Left renal cortex interstitium (tissue), 4 donors: ENCODE data around the gene NAT9. TPM values are rescaled to one million over a fixed set of nuclear protein-coding genes. Genes with fewer than 3 reads are reported as not detected.

ENCODE experiments used
- DNase-seq, 4 donors: peaks; one replicate each; pipeline ENCODE4 v3.0.0-alpha.2; 2013; ENCODE audit warnings: low read depth in 4 of 4, low spot score in 2 of 4, missing footprints in 1 of 4
- polyA plus RNA-seq, 4 donors: library from polyadenylated mRNA; unstranded; fragments of 120-200 nt; gene quantifications; one replicate each; pipeline ENCODE4 v1.2.1, GENCODE V29; 2013; ENCODE audit not compliant: insufficient read length in 4 of 4

NAT9 gene
- polyA plus RNA-seq, 4 donors = 38.9 to 55.6 (median 47.7) TPM

- no peak for DNase-seq
These were observed 41.9 kb downstream of the NAT9 start for GRCh38 chr17:74734256-74734655.

GRCh38 chr17:74733365-74734122, 42.6 kb downstream of the NAT9 start:
- DNase-seq = no peak

- no peak for DNase-seq
These were observed 43.9 kb downstream of the NAT9 start for GRCh38 chr17:74732042-74732867.

GRCh38 chr17:74731347-74731605, 44.9 kb downstream of the NAT9 start:
- DNase-seq = no peak

- no peak for DNase-seq
These were observed 45.4 kb downstream of the NAT9 start for GRCh38 chr17:74730491-74731346.

GRCh38 chr17:74729866-74730265, 46.3 kb downstream of the NAT9 start:
- DNase-seq = no peak

- DNase-seq = no peak
These were observed 46.8 kb downstream of the NAT9 start for GRCh38 chr17:74729368-74729767.

- DNase-seq = no peak
These were observed 47.5 kb downstream of the NAT9 start for GRCh38 chr17:74728702-74729075.

GRCh38 chr17:74728033-74728701, 48.0 kb downstream of the NAT9 start:
- DNase-seq = no peak

- DNase-seq = no peak
These were observed 51.0 kb downstream of the NAT9 start for GRCh38 chr17:74725111-74725510.

GRCh38 chr17:74723891-74724290, 52.3 kb downstream of the NAT9 start:
- DNase-seq = no peak

GRCh38 chr17:74722782-74723181, 53.4 kb downstream of the NAT9 start:
- no peak for DNase-seq

Other genes starting within 250 kb of the NAT9 start
- under 1 TPM; 0.08 to 0.26 (median 0.14) TPM for gene CD300LB, start 244.9 kb downstream of the NAT9 start, polyA plus RNA-seq
- under 1 TPM; 0.30 to 0.39 (median 0.31) TPM for gene CD300C, start 230.2 kb downstream of the NAT9 start, polyA plus RNA-seq
- gene CD300H, start 208.8 kb downstream of the NAT9 start, polyA plus RNA-seq = under 1 TPM in 1 of 4 donors, not detected in 3; 0.34 TPM
- gene CD300LD, start 184.1 kb downstream of the NAT9 start, polyA plus RNA-seq = not detected
- gene CD300E, start 152.6 kb downstream of the NAT9 start, polyA plus RNA-seq = under 1 TPM; 0.12 to 0.32 (median 0.18) TPM
- under 1 TPM; 0.22 to 0.44 (median 0.36) TPM for gene CD300LF, start 63.4 kb downstream of the NAT9 start, polyA plus RNA-seq
- gene RAB37, start 39.1 kb downstream of the NAT9 start, polyA plus RNA-seq = 1 to 10 TPM; 4.8 to 5.6 (median 4.9) TPM
- 100 to 1,000 TPM; 153 to 188 (median 177) TPM for gene NHERF1, start 27.7 kb downstream of the NAT9 start, polyA plus RNA-seq
- under 1 TPM; 0.17 to 0.35 (median 0.21) TPM for gene GRIN2C, start 83.5 kb upstream of the NAT9 start, polyA plus RNA-seq
- 10 to 100 TPM in 1 of 4 donors, 1 to 10 TPM in 3; 4.1 to 11.6 (median 9.2) TPM for gene FDXR, start 96.6 kb upstream of the NAT9 start, polyA plus RNA-seq
- gene FADS6, start 117.3 kb upstream of the NAT9 start, polyA plus RNA-seq = under 1 TPM; 0.38 to 0.52 (median 0.47) TPM
- under 1 TPM; 0.44 to 0.90 (median 0.75) TPM for gene USH1G, start 146.9 kb upstream of the NAT9 start, polyA plus RNA-seq
- not detected for gene OTOP2, start 147.9 kb upstream of the NAT9 start, polyA plus RNA-seq
- not detected for gene OTOP3, start 159.6 kb upstream of the NAT9 start, polyA plus RNA-seq
- 10 to 100 TPM; 11.6 to 19.1 (median 13.5) TPM for gene HID1, start 196.4 kb upstream of the NAT9 start, polyA plus RNA-seq
- gene CDR2L, start 211.3 kb upstream of the NAT9 start, polyA plus RNA-seq = 10 to 100 TPM in 2 of 4 donors, 1 to 10 TPM in 2; 8.2 to 12.0 (median 10.0) TPM
- gene MRPL58, start 236.3 kb upstream of the NAT9 start, polyA plus RNA-seq = 10 to 100 TPM; 26.8 to 29.3 (median 27.7) TPM